ENCODE measurements around the gene EPB41L4B.

The EPB41L4B gene

GRCh38 chr9:109186857-109187520 is 133.9 kb downstream of the EPB41L4B start:
- DNase-seq (ENCODE audit: low read depth): no peak
- H3K4me3 ChIP-seq (ENCODE audit: low read length): no peak overlapping the region

GRCh38 chr9:109182940-109183798 is 137.7 kb downstream of the EPB41L4B start:
- DNase-seq (ENCODE audit: low read depth): peak; percentile 51
- no peak overlapping the region for H3K4me3 ChIP-seq (ENCODE audit: low read length)
- peak; percentile 68 for TF ChIP-seq CTCF (IDR thresholded peaks at IDR 0.05; ENCODE audit: insufficient read depth, low read depth, low read length, missing control alignments)

More at GRCh38 chr9:109186857-109187520, 133.9 kb downstream of the EPB41L4B start:
- TF ChIP-seq CTCF (IDR thresholded peaks at IDR 0.05; ENCODE audit: insufficient read depth, low read depth, low read length, missing control alignments): no peak

- no peak overlapping the region for H3K4me3 ChIP-seq (ENCODE audit: low read length)
- TF ChIP-seq CTCF (IDR thresholded peaks at IDR 0.05; ENCODE audit: insufficient read depth, low read depth, low read length, missing control alignments): no peak
- no peak for DNase-seq (ENCODE audit: low read depth)
Observed at GRCh38 chr9:109182550-109182939, 138.3 kb downstream of the EPB41L4B start.

GRCh38 chr9:109181284-109181683 is 139.6 kb downstream of the EPB41L4B start:
- no peak for DNase-seq (ENCODE audit: low read depth)
- TF ChIP-seq CTCF (IDR thresholded peaks at IDR 0.05; ENCODE audit: insufficient read depth, low read depth, low read length, missing control alignments): no peak
- no peak overlapping the region for H3K4me3 ChIP-seq (ENCODE audit: low read length)

GRCh38 chr9:109179801-109180523 is 140.9 kb downstream of the EPB41L4B start:
- H3K4me3 ChIP-seq (ENCODE audit: low read length): no peak overlapping the region
- DNase-seq (ENCODE audit: low read depth): no peak
- no peak for TF ChIP-seq CTCF (IDR thresholded peaks at IDR 0.05; ENCODE audit: insufficient read depth, low read depth, low read length, missing control alignments)

GRCh38 chr9:109176963-109177362 is 143.9 kb downstream of the EPB41L4B start:
- TF ChIP-seq CTCF (IDR thresholded peaks at IDR 0.05; ENCODE audit: insufficient read depth, low read depth, low read length, missing control alignments): no peak
- no peak for DNase-seq (ENCODE audit: low read depth)
- H3K4me3 ChIP-seq (ENCODE audit: low read length): no peak overlapping the region

All from epithelial cell of esophagus (primary cell).